HFF-Myc (cell line): Measurements from ENCODE around the gene PEAK3.

Source experiments
- DNase-seq: peaks from one replicate; pipeline ENCODE4 v3.0.0-alpha.2; 2011; ENCODE audit warnings: low read depth; ENCODE audit errors: extremely low read depth
- H3K4me3 ChIP-seq: replicated peaks from 2 replicates; pipeline ENCODE4 v1.5.1; 2011; ENCODE audit warnings: low read depth, mild to moderate bottlenecking, control low read depth, low read length
- CTCF ChIP-seq: IDR thresholded peaks from 2 replicates; pipeline ENCODE4 v1.5.1; 2012; ENCODE audit warnings: mild to moderate bottlenecking, low read depth, low read length, control low read depth; ENCODE audit errors: missing control alignments

Gene PEAK3

DNA sequence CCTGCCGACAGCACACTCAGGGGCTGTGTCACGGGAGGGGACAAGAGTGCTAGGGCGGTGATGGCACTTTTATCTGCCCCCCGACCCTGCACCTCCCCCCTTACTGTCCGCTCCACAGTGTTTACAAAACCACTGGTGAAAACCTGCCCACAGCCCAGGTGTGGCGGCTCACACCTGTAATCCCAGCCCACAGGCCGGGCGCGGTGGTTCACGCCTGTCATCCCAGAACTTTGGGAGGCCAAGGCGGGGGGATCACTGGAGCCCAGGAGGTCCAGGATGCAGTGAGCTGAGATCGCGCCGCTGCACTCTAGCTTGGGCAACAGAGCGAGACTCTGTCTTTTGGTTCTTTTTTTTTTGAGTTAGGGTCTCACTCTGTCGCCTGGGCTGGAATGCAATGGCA is 14.2 kb upstream of the PEAK3 start:
- no peak overlapping the region for H3K4me3 ChIP-seq
- DNase-seq, result no peak
- no peak for TF ChIP-seq CTCF

- no peak for TF ChIP-seq CTCF
- peak; percentile 56 for DNase-seq
- no peak overlapping the region for H3K4me3 ChIP-seq
These were observed 12.8 kb upstream of the PEAK3 start for GRCh38 chr19:2294687-2295335.

DNA sequence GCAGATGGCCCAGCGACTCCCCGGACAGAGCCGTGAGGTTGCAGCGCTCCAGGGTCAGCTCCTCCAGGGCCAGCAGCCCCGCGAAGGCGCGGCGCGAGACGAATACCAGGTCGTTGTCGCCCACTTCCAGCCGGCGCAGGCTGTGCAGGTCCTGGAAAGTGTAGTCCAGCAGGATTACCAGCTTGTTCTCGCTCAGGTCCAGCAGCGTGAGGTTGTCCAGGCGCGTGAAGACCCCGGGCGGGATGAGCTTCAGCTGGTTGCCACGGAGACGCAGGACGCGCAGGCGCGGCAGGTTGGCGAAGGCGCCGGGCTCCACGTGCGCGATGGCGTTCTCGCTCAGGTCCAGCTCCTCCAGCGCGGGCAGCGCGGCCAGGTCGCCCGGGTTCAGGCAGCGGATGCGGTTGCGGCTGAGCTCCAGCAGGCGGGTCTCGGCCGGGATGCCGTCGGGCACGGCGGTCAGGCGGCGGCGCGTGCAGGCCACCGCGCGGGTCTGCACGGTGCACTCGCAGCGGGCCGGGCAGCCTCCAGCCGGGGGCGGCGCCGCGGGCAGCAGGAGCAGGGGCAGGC is 9.3 kb upstream of the PEAK3 start:
- DNase-seq, result no peak
- 0 out of 2 replicates have a peak overlapping the region, but pooled peaks have one; percentile 9 for H3K4me3 ChIP-seq
- no peak for TF ChIP-seq CTCF

DNA sequence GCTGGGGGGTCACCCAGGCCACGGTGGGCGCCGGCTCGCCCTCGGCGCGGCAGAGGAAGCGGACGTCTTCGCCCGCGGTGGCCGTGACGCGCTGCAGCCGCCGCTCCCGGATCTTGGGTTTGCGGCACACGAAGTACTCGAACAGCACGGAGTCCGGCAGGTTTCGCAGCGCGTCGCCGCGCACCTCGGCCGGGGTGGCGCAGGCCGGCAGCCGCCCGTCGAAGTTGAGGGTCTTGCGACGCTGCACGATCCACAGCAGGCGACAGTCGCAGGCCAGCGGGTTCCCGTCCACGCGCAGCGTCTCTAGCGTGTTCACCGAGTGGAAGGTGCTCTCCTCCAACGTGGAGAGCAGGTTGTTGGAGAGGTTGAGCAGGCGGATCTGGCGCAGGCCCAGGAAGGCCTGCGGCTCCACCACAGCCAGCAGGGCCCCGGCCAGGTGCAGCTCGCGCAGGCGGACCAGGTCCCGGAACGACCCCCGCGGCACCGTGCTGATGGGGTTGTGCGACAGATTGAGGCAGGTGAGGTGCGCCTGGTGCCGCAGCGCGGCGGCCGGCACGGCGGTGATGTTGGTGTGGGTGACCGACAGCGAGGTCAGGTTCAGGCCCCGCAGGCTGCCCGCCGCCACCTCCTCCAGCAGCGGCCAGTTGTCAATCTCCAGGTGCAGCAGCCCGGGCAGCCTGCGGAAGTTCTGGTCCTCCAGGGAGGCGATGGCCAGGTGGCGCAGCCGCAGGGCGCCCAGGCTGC is 8.6 kb upstream of the PEAK3 start:
- no peak for TF ChIP-seq CTCF
- DNase-seq, result no peak
- 0 out of 2 replicates have a peak overlapping the region, but pooled peaks have one; percentile 9 for H3K4me3 ChIP-seq

DNA sequence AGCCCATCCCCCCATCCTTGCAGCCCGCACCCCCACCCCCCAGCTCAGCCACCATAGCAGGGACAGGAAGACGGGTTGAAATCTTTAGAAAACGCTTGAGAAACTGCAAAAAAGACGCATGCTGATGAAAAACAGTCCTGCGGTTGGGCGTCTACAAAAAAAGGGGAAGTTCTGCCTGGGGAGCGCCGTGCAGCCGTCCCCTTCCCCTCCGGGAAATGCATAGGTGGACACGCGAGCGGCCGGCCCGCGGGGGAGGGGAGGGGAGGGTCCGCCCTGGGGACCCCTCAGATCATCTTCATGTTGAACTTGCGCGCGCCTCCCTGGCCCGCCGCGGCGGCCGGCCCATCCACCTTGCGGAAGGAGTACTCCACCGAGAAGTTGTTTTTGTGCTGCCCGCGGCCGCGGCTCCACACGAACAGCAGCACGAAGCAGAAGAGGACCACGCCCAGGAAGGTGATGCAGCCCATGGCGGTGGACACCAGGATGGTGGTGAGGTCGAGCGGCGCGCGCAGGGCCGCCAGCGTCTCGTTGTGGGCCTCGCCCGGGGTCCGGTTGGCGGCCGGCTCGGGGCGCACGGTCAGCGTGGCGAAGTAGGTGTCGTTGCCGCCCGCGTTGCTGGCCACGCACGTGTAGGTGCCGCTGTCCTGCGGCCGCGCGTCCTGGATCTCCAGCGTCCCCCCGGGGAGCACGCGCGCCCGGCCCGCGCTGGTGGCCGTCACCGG is 7.9 kb upstream of the PEAK3 start:
- H3K4me3 ChIP-seq, result peak overlapping the region; percentile 13; the same call in 1 of the 2 replicates
- TF ChIP-seq CTCF, result no peak
- DNase-seq, result no peak

GRCh38 chr19:2288818-2289713 is 7.1 kb upstream of the PEAK3 start:
- DNase-seq, result no peak
- TF ChIP-seq CTCF, result no peak
- H3K4me3 ChIP-seq, result no peak overlapping the region
